Measurements from ENCODE around the gene DNAJC7. TPM values are rescaled to one million over a fixed set of nuclear protein-coding genes. Genes with fewer than 3 reads are reported as not detected.

The DNAJC7 gene
- total RNA-seq, 1 donor from 2014 or later: 92.5 TPM

DNA sequence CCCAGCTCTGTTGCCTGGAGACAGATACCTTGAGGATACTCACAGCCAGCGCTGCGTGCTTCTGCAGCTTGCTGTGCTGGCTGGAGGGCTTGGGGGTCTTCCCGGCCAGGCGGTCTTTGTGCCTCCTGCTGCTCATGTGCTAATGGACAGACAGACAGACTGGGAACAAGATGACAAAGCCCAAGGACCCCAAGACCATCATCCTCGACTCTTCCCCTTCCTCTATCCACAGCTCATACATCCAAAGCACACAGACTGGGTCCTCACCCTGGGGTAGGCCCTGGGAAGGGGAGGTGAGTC lies 10.3 kb upstream of the DNAJC7 start:
- Mint-ChIP-seq H3K4me3 (peak overlapping the region; percentile 70), H3K27ac (no peak overlapping the region), H3K27me3 (ENCODE audit: insufficient read depth, low read depth) (peaks cover 11% of the 10 kb centered on the region), H3K36me3 (no peaks in the 10 kb centered on the region), H3K9me3 (no peaks in the 10 kb centered on the region), H3K4me1 (peaks cover 57% of the 10 kb centered on the region)
- no peak for DNase-seq (ENCODE audit: low spot score)
- H3K27ac ChIP-seq: peak overlapping the region; percentile 28
- peak overlapping the region; percentile 19 for H3K4me3 ChIP-seq
- no peak overlapping the region for H2AFZ ChIP-seq (replicated peaks)
- no peaks in the 10 kb centered on the region for H3K9me3 ChIP-seq (ENCODE audit: low read depth)
- H3K36me3 ChIP-seq: no peaks in the 10 kb centered on the region
- TF ChIP-seq, protein P1, sequence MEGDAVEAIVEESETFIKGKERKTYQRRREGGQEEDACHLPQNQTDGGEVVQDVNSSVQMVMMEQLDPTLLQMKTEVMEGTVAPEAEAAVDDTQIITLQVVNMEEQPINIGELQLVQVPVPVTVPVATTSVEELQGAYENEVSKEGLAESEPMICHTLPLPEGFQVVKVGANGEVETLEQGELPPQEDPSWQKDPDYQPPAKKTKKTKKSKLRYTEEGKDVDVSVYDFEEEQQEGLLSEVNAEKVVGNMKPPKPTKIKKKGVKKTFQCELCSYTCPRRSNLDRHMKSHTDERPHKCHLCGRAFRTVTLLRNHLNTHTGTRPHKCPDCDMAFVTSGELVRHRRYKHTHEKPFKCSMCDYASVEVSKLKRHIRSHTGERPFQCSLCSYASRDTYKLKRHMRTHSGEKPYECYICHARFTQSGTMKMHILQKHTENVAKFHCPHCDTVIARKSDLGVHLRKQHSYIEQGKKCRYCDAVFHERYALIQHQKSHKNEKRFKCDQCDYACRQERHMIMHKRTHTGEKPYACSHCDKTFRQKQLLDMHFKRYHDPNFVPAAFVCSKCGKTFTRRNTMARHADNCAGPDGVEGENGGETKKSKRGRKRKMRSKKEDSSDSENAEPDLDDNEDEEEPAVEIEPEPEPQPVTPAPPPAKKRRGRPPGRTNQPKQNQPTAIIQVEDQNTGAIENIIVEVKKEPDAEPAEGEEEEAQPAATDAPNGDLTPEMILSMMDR (IDR thresholded peaks at IDR 0.05): no peak
- no peak for TF ChIP-seq EZH2phosphoT487 (IDR thresholded peaks at IDR 0.05)
- no peaks in the 10 kb centered on the region for H3K79me2 ChIP-seq (ENCODE audit: low read depth)
- H3K27me3 ChIP-seq: no peaks in the 10 kb centered on the region
- H3K4me2 ChIP-seq: peak overlapping the region; percentile 71
- peaks cover 55% of the 10 kb centered on the region for H3F3A ChIP-seq (ENCODE audit: low read depth)
- H3K9ac ChIP-seq: no peak overlapping the region
- peaks cover 27% of the 10 kb centered on the region for H3K4me1 ChIP-seq
- no peaks in the 10 kb centered on the region for H4K20me1 ChIP-seq (ENCODE audit: low read depth)

DNA sequence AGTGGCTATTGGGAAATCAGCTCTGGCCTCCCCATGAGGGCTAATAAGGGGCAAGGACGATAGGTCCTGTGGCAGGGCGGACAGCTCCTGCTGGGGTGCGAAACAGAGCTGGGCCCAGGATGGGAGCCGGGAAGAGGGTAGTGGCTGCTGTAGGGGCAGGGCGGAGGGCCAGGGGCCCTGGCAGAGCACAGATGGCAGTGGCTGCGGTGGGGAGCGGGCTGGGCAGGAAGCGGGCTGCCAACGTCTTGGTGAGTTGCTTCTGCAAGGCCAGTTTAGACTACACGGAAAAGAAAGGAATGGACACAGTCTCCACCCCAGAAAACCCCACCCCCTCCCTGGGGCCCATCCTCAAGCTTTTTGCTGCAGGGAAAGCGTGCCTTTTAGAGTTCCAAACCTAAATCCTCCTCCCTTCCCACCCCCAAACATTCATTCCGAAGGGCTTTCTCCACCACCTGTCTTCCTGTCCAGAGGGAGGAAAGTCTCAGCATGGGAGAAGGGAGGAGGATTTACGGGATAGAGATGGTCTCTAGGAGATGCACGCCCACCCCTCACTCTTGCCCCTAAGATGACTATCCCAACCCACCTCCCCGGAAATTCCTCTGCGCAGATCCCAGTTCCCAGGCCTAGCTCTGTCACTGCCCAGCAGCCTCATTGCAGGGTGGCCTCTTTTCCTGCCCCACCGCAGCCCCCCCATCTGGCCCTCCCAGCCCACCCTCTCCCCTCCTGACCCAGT lies 9.8 kb upstream of the DNAJC7 start:
- no peaks in the 10 kb centered on the region for H4K20me1 ChIP-seq (ENCODE audit: low read depth)
- peaks cover 7% of the 10 kb centered on the region for H3K27me3 Mint-ChIP-seq (ENCODE audit: insufficient read depth, low read depth)
- peaks cover 56% of the 10 kb centered on the region for H3F3A ChIP-seq (ENCODE audit: low read depth)
- H2AFZ ChIP-seq (replicated peaks): no peak overlapping the region
- no peak overlapping the region for H3K9ac ChIP-seq
- peak overlapping the region; percentile 28 for H3K27ac ChIP-seq
- peak overlapping the region; percentile 13 for H3K4me3 ChIP-seq
- H3K4me1 ChIP-seq: peaks cover 27% of the 10 kb centered on the region
- peaks cover 4% of the 10 kb centered on the region for H3K36me3 Mint-ChIP-seq
- peaks cover 57% of the 10 kb centered on the region for H3K4me1 Mint-ChIP-seq
- no peaks in the 10 kb centered on the region for H3K9me3 ChIP-seq (ENCODE audit: low read depth)
- H3K4me2 ChIP-seq: peak overlapping the region; percentile 71
- H3K27me3 ChIP-seq: no peaks in the 10 kb centered on the region
- peak overlapping the region; percentile 57 for H3K27ac Mint-ChIP-seq
- TF ChIP-seq EZH2phosphoT487 (IDR thresholded peaks at IDR 0.05) (no peak), EZH2 (IDR thresholded peaks at IDR 0.05) (no peak)
- TF ChIP-seq, protein P1 (IDR thresholded peaks at IDR 0.05): no peak
- peak overlapping the region; percentile 70 for H3K4me3 Mint-ChIP-seq
- H3K36me3 ChIP-seq: no peaks in the 10 kb centered on the region
- H3K79me2 ChIP-seq (ENCODE audit: low read depth): no peaks in the 10 kb centered on the region
- DNase-seq (ENCODE audit: low spot score): peak; percentile 53
- no peaks in the 10 kb centered on the region for H3K9me3 Mint-ChIP-seq

DNA sequence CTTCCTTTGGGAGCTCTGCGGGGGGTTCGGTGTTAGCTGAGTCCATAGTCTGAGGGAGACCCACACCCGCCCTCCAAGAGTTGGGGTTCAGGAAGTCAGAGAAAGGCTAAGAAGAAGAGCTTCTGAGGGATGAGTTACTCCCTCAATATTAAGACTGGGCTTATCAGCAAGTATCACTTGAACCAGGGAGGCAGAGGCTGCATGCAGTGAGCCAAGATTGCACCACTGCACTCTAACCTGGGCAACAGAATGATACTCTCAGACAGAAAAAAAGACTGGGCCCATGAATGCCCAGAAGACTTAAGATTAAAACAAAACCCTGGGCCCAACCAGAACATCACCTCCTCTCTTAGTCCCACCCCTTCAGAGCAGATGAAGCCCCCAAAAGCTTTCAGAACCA lies 8.7 kb upstream of the DNAJC7 start:
- Histone ChIP-seq H3K4me3 (no peak overlapping the region), H3K79me2 (ENCODE audit: low read depth) (peaks cover 8% of the 10 kb centered on the region), H3K27me3 (no peaks in the 10 kb centered on the region), H3K27ac (no peak overlapping the region), H3F3A (ENCODE audit: low read depth) (peaks cover 56% of the 10 kb centered on the region), H3K4me2 (no peak overlapping the region), H3K9ac (no peak overlapping the region), H3K9me3 (ENCODE audit: low read depth) (no peaks in the 10 kb centered on the region), H3K4me1 (peaks cover 29% of the 10 kb centered on the region), H2AFZ (replicated peaks) (no peak overlapping the region), H3K36me3 (no peaks in the 10 kb centered on the region), H4K20me1 (ENCODE audit: low read depth) (peaks cover under 1% of the 10 kb centered on the region)
- peaks cover 5% of the 10 kb centered on the region for H3K27me3 Mint-ChIP-seq (ENCODE audit: insufficient read depth, low read depth)
- no peak for DNase-seq (ENCODE audit: low spot score)
- H3K4me3 Mint-ChIP-seq: peak overlapping the region; percentile 1
- TF ChIP-seq EZH2 (IDR thresholded peaks at IDR 0.05) (no peak), EZH2phosphoT487 (IDR thresholded peaks at IDR 0.05) (no peak)
- TF ChIP-seq, protein P1 (IDR thresholded peaks at IDR 0.05): no peak
- no peaks in the 10 kb centered on the region for H3K9me3 Mint-ChIP-seq
- H3K4me1 Mint-ChIP-seq: peaks cover 54% of the 10 kb centered on the region
- H3K27ac Mint-ChIP-seq: peak overlapping the region; percentile 48
- H3K36me3 Mint-ChIP-seq: peaks cover 8% of the 10 kb centered on the region

Measured in neural progenitor cell (in vitro differentiated cells).